Measurements from ENCODE around the gene GJB1. TPM values are rescaled to one million over a fixed set of nuclear protein-coding genes. Genes with fewer than 3 reads are reported as not detected.

GJB1 gene
- total RNA-seq, 1 donor from 2014 or later, result 0.39 TPM

DNA sequence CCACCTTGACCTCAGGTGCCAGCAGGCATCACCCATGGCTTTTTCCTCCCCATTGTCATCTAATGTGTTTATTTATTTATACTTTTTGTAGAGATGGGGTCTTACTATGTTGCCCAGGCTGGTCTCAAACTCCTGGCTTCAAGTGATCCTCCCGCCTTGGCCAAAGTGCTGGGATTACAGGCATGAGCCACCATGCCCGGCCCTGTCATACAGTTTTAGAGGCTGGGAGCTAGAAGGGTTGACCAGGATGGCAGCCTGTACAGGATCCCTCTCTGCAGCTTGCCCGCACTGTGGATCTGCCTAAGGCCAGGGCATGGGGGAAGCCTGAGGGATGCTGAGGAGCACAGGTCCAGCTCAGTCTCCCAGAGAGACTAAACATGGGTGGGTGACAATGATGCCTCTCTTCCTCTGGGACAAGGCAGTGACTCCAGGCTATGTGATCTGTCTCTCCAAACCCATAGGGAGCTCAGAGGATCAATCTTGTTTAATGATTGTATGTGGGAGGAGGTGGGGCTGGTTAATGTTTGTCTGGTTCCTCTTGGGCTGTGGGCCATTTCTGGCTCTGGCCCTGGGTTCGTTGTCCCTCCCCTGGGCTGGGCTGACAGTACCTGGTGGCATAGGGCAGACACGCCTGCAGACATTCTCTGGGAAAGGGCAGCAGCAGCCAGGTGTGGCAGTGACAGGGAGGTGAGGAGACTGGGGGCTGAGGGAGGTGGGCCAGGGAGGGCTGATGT lies 8.3 kb upstream of the GJB1 start:
- intact Hi-C loops (cut with micrococcal nuclease), result no loop called here

DNA sequence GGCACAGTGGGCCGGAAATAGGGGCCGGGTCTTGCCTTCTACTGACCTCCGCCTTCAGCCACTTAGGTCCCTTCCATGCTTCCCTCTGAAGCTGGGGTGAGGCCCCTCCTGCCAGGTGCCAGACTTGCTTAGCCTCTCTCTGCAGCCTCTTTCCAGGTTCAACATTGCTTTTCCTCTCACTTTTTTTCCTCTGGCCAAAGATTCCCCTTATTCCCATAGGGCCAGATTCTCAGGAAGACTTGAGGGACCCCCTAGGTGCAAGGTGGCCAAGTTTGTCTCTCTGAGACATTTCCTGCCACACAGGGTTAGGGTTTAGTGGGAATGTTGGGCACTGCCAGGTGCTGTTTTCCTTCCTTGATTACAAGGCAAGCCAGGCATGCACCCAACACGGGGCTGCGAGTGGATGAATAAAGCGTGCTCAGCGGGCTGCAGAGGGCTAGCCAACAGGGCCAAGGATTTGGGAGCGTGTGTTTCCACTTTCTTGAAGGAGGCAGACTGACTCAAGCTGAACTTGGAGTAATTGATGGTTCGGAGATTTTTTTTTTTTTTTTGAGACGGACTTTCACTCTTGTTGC lies 7.6 kb upstream of the GJB1 start:
- intact Hi-C loops (cut with micrococcal nuclease), result no loop called here

DNA sequence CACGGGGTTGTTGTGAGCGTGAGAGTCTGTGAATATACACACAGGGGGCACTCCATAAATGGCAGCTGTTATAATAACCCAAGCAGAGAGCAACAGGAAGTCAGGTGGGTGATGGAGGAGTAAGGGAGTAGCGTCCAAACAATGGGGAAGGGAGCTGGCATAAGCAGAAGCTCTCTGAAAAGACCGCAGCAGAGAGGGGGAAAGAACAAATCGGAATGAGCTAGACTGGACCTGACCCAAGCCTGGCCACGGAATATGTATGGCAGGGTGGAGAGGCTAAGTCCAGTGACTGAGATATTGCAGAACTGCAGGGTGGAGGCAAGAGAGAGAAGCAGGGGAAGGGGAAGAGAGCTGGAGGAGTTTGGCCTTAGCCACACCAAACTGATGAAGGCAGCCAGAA lies 6.5 kb upstream of the GJB1 start:
- intact Hi-C loops (cut with micrococcal nuclease), result no loop called here

DNA sequence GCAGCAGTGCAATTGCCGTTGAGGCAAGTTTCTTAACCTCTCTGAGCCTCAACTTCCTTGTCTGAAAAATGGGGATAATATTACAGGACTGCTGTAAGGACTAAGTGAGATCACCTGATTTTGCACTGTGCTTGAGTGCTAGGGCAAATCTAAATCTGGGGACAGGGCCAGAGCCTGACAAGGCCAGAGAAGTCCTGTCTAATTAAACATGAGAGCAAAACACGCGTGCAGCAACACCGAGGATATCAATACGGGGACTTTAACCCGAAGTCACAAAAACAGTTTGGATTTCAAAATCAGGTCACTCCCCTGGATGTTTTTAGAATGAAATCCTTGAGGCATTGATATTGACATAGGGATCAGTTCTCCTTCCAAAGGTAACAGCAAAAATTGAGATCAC lies 5.7 kb upstream of the GJB1 start:
- intact Hi-C loops (cut with micrococcal nuclease), result no loop called here

DNA sequence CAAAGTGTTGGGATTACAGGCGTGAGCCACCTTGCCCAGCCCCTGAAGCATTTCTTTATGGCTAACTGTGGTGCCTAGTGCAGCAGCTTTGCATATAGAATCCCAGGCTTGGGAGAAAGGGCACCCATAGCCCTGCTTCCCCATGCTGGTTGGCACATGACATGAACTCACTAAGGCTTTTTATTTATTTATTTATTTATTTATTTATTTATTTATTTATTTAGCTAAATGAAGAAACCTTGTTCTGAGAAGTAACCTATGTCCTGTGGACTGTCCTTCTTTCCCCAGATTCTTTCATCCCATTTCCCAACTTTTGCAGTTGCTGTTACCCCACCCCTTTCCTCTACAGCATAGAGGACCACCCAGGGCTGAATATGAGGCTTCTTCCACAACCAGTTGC lies 1.9 kb upstream of the GJB1 start:
- intact Hi-C loops (cut with micrococcal nuclease), result no loop called here

DNA sequence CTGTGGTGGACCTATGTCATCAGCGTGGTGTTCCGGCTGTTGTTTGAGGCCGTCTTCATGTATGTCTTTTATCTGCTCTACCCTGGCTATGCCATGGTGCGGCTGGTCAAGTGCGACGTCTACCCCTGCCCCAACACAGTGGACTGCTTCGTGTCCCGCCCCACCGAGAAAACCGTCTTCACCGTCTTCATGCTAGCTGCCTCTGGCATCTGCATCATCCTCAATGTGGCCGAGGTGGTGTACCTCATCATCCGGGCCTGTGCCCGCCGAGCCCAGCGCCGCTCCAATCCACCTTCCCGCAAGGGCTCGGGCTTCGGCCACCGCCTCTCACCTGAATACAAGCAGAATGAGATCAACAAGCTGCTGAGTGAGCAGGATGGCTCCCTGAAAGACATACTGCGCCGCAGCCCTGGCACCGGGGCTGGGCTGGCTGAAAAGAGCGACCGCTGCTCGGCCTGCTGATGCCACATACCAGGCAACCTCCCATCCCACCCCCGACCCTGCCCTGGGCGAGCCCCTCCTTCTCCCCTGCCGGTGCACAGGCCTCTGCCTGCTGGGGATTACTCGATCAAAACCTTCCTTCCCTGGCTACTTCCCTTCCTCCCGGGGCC lies 1.2 kb downstream of the GJB1 start:
- intact Hi-C loops (cut with micrococcal nuclease), result no loop called here

DNA sequence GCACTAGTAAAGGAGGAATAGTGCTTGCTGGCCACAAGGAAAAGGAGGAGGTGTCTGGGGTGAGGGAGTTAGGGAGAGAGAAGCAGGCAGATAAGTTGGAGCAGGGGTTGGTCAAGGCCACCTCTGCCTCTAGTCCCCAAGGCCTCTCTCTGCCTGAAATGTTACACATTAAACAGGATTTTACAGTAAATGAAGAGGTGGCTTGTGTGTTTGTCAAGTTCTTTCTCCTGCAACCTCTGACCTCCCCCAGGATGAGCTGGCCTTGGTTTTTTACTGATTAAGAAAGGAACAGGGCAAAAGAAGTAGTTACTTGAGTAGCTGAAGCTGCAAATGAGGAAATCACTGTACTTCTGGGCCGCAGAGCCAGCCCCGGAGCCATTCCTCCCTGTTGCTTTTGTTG lies 2.0 kb downstream of the GJB1 start:
- intact Hi-C loops (cut with micrococcal nuclease), result no loop called here

DNA sequence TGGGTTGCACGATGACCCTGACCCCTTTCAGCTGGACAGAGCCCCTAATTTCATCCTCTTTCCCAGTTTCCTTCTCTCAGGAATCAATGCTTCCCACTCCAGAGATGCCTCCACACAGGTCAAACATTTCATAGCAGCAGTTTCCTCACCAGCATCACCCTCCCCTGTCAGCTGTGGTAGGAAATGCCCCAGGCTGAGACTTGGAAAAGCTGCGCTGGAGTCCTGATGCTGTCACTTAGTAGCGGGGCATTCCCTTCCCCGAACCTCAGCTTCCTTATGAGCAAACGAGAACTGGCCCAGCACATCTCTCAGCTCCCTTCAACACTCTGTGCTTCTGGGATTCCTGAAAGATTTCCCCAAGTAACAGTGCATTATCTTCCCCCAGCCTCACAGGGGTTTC lies 2.7 kb downstream of the GJB1 start:
- intact Hi-C loops (cut with micrococcal nuclease), result no loop called here

DNA sequence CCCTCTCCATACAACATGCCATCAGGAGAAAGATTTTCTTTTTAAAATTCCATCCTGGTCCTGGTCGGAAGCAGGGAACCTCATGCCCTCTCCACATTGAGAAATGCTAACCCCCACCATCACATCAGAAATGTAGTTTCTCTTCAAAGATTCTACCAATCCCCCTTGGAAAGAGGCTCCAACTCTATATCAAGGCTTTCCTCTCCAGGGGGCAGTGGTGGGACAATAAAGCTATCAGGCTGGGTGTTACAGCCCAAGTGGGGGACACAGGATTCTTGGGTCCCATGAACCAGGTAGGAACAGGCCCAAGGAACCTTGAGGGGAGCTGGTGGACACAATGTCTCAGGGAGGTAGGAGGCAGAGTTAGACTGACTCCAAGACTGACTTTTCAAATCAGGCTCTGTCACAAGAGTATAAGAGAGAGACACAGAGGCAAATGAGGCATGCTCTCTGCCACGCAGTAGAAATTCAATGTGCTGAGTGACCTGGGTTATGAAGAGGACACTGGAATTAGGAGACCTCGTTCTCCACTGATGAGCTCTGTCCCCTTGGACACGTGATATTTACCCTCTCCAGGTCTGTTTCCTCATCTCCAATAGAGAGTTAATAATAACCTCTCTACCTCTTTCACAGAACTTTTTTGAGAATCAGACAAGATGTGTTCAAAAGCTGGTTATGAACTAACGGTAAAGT lies 4.5 kb downstream of the GJB1 start:
- intact Hi-C loops (cut with micrococcal nuclease), result no loop called here

DNA sequence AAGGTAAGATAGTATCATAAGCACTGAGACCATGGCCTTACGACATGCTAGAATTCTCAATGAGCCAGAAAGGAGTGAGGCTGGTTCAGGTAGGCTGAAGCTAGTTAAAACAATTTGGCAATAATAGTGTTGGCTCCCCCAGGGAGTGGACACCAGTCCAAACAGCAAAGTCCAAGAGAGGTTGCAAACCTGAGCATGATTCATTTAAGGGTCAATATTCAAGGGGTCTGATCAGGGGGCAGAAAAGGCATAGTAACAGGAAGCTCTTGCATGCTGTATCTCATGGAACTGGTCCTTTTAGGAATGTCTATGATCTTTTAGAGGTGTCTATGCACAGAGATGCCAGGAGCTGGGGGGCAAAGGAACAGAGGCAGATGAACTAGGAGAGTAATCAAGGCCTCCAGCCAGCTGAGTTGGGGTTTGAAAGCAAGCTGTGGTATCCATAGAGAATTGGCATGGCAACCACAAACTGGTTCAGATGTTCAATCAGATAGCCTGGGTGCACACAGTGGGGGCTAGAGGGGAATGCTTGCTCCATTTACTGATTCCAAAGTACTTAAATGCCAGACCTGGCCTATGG lies 5.1 kb downstream of the GJB1 start:
- intact Hi-C loops (cut with micrococcal nuclease), result no loop called here

DNA sequence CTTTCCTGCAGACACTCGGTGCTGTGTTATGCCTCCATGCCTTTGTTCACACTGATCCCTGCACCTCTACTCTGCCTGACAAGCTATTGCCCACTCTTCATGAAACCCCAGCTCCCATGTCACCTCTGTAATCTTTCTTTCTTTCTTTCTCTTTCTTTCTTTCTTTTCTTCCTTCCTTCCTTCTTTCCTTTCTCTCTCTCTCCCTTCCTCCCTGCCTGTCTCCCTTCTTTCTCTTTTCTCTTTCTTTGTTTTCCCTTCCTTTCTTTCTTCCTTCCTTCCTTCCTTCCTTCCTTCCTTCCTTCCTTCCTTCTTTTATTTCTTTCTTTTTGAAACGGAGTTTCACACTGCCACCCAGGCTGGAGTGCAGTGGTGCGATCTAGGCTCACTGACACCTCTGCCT lies 12.5 kb downstream of the GJB1 start:
- intact Hi-C loops (cut with micrococcal nuclease), result no loop called here

DNA sequence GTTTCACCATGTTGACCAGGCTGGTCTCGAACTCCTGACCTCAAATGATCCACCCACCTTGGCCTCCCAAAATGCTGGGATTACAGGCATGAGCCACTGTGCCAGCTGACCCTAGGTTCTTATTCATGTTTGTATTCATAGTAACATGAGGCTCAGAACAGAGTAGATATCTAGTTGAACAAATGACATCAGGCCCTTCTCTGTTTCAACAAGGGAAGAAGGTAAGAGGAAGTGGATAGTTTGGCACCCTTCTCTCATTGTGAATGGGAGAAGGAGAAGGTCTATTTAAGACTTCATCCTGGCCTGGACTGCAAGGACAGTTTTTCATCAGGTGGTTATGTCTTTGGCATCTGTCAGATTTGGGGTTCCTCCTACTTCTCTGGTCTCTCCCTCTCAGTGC lies 13.8 kb downstream of the GJB1 start:
- intact Hi-C loops (cut with micrococcal nuclease), result no loop called here

DNA sequence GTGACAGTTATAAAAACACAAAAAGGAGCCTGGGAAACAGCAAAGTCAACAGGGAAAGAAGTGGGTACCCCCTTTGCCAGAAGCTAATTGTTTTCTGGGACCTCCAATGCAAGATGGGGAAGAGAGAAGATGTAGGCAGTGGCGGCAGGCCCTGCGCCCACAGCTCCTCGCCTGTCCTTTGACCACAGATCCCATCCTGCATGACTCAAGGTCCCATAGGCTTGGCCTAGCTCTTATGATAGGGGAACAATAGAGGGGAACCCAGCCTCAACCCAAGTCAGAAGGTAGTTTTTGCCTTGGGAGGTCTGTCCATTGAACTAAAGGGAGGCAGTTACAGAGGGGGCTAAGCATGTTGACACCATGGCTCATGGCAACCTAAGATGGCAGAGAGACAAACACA lies 16.8 kb downstream of the GJB1 start:
- intact Hi-C loops (cut with micrococcal nuclease), result no loop called here

DNA sequence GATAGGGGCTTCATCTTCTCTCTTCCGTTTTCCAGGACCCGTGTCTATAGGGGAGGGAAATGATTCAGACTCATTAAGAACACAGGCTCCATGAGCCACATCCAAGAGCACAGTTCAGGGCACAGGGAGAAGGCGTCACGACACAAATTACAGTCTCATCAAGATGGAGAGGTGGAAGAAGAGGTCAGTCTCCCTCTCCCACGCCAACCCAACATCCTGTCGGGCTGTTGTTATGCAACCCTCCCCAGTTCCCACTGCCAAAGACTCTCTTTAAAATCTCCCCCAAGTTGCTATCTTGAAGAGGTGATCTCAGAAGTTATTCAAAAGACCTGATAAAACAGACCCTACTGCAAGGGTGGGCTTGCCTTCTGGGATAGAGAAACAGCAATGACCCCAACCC lies 18.3 kb downstream of the GJB1 start:
- intact Hi-C loops (cut with micrococcal nuclease), result no loop called here

DNA sequence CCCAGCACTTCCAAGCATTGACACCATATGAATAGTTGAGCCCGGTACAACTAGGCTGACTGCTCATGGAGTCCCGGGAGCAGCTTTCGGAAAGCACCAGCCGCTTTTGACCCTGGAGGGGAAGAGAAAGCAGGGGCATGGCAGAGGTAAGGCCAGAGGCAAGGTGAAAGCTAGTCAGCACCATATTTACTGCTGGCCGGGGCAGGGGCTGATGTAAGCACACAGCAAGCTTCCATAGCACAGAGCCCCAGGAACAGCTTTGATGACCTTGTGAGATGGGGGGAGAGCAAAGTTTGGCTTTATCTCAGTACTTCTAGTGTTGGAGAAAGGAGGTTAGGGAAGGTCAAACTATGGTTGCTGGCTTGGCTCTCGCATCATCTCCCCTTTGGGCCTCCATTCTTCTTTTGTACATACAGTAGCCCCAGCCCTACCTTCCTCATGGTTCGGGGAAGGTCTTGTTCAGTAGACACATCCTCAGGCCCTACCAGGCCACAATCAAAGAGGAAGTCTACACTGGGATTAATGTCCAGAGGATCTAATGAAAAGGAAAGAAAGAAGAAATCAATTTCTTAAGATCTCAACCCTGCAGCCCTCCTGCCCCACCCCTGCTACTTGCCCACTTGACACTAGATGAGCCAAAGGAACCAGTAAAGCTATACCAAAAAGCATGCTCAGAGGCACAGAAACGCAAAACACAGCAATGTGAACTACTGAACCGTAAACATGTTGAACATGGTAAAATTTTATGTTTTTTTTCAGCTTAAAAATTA lies 21.5 kb downstream of the GJB1 start:
- intact Hi-C loops (cut with micrococcal nuclease), result no loop called here

DNA sequence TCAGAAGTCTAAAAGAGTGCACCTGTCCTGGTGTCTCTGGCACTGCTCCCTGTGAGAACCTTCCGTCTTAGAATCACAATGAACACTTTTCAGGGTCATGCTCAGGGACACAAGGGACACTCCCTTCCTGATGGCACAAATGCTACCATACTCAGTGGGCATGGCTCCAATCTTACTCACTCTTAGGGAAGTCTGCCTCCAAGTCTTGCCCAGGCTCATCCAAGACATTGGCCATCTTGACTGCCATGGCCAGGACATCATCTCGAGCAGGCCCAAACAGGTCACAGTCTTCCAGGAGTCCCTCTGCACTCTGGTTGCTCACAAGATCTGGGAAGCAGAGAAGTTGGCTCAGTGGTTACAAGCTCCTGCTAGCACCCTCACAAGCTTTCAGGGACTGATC lies 22.1 kb downstream of the GJB1 start:
- intact Hi-C loops (cut with micrococcal nuclease), result no loop called here

DNA sequence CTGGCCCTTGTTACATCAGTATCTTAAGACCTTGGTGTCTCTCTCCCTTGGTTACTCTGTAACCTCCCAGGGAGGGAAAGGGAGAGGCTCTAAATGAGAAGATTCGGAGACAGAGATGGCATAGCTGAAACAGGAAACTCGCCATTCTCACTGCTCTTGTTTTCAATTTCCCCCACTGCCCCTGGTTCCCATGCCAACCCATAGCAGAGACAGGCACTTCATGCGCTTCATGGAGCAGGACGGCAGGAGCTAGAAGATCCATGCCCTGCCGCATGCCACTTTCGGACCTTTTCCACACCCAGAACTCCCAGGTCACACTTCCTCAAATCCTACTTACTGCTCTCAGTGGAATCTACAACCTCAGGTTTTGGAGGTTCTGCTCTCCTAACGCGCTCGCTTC lies 27.8 kb downstream of the GJB1 start:
- intact Hi-C loops (cut with micrococcal nuclease), result loop anchor here (5.0 kb wide), 2 partner anchors 54 to 241 kb away; no protein-coding TSS in a partner anchor

DNA sequence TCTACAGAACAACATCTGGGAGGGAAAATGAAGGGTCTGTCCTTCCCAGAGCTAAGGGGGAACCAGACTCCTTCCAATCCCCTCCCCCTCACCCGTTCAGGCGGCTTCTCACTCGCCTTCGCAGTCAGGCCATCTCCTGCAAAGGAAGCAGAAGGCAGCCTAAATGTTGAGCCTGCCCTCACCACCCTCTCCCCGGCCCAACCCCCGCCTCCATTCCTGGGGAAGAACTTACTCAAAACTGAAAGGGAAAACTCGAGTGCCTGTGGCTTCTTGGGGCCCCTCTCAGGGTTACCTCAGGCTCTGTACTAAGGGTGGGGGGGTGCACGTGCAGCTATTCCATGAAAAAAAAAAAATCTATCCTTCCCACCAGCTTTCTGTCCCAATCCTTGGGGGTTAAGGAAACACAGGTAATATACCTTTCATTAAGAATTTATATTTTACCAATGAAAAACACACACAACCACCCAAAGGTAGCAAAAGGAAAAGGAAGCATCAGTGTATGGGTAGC lies 28.5 kb downstream of the GJB1 start:
- intact Hi-C loops (cut with micrococcal nuclease), result loop anchor here (5.0 kb wide), 2 partner anchors 54 to 241 kb away; no protein-coding TSS in a partner anchor

DNA sequence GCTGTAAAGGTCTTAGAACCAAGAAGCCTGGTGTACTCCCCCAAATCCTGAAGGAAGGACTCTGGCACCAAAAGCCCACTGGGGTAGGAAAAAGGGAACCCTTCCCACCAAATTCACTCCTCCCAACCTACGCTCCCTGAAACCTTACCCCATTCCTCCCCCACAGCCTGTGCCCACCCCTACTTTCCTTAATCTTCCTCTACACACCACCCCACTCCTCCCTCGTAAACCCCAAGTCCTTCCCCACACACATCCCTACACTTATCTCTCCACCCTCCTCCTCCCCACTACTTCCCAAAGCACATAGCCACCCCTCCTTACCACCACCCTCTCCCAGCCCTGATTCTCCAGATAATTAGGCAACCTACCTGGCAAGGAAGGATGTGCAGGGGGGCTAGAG lies 29.2 kb downstream of the GJB1 start:
- intact Hi-C loops (cut with micrococcal nuclease), result loop anchor here (5.0 kb wide), 2 partner anchors 55 to 240 kb away; no protein-coding TSS in a partner anchor

DNA sequence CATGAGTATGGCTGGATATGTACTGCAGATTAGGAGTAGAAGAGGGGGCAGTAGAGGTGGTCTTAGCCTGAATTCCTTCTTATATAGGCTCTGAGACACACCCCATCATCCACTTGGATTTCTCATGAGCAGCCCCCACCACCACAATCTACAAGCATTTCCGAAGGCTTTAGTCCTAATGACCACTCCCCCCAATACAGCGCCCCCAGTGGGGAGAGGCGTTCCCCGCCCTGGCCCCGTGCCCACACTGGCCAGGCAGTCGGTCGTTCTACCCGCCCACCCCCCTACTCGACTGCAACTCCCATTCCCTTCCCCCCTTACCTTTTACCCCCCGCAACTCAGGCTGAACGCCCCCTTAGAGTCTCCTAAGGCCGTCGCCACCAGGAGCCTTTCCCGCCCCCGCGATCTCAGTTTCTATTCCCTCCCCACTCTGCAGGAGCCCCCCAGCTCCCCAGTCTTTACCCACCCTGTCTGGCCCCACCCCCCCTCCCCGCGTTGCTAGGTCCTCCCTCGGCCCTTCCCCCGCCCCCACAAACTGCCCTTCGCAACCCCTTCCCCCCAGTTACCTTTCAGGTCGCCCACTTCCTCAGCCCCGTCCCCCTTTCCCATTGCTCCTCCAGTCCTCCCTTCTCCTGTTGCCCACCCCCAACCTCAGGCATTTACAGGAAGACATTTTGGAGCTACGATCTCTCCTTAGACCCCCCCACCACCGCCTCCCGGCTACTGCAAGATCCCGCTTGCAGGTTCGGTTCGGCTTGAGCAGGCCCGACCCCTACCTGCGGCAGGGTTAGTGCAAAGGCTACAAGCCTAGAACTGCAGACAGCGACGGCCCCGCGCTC lies 30.4 kb downstream of the GJB1 start:
- intact Hi-C loops (cut with micrococcal nuclease), result loop anchor here (1.0 to 5.0 kb wide), 5 partner anchors 30 to 239 kb away; partner anchors contain the start of genes NONO and TAF1
